H1 (cell line): Measurements from ENCODE around the gene CNIH3. TPM values are rescaled to one million over a fixed set of nuclear protein-coding genes. Genes with fewer than 3 reads are reported as not detected.

ENCODE experiments used
- CTCF ChIA-PET: fragments of 300-600 bp; sonication (Branson Sonifier 250); formaldehyde crosslinking; loops from one replicate; lab custom pipeline; 2021; ENCODE audit not compliant: partially characterized antibody; lab: Charles Lee
- POLR2A ChIA-PET: fragments of 300-600 bp; sonication (Branson Sonifier 250); formaldehyde crosslinking; loops from one replicate; lab custom pipeline; 2021; ENCODE audit warnings: inconsistent platforms; ENCODE audit not compliant: partially characterized antibody; lab: Charles Lee
- DNase-seq, 2 experiments: peaks; one replicate each; pipeline versions ENCODE4 v3.0.0 to v3.0.0-alpha.2; 2010 to 2022; ENCODE audit warnings: low spot score in 2 of 2, low read depth in 1 of 2, mixed read lengths in 1 of 2
- FAIRE-seq: peaks from 2 replicates; lab custom pipeline; 2011; peaks lifted over from hg19 to GRCh38; lab: Jason Lieb, UNC
- H2AFZ ChIP-seq: 2 replicates; pipeline ENCODE4 v1.8.1; 2012; ENCODE audit warnings: low read length, inconsistent platforms
- H2AK5ac ChIP-seq: 2 replicates; pipeline ENCODE4 v1.6.1; 2013; ENCODE audit warnings: low read depth, low read length
- H2BK120ac ChIP-seq: replicated peaks from 2 replicates; pipeline ENCODE3; 2013; ENCODE audit warnings: low read depth, low read length, inconsistent platforms
- H2BK12ac ChIP-seq: 2 replicates; pipeline ENCODE4 v1.6.1; 2013; ENCODE audit warnings: low read depth, low read length
- H2BK15ac ChIP-seq: 2 replicates; pipeline ENCODE4 v1.6.1; 2013; ENCODE audit warnings: low read length
- H2BK20ac ChIP-seq: 2 replicates; pipeline ENCODE4 v1.6.1; 2013; ENCODE audit warnings: low read length
- H2BK5ac ChIP-seq: 2 replicates; pipeline ENCODE4 v1.6.1; 2013; ENCODE audit warnings: low read depth, low read length
- H3K14ac ChIP-seq: 2 replicates; pipeline ENCODE4 v1.6.1; 2013; ENCODE audit warnings: inconsistent platforms; ENCODE audit not compliant: insufficient read length
- H3K18ac ChIP-seq: 2 replicates; pipeline ENCODE4 v1.6.1; 2013; ENCODE audit warnings: low read length; ENCODE audit errors: extremely low read depth
- H3K23ac ChIP-seq: 2 replicates; pipeline ENCODE4 v1.6.1; 2013; ENCODE audit warnings: inconsistent platforms; ENCODE audit not compliant: insufficient read length
- H3K23me2 ChIP-seq: 2 replicates; pipeline ENCODE4 v1.6.1; 2013; ENCODE audit warnings: low read depth, low read length
- H3K27ac ChIP-seq: 2 replicates; pipeline ENCODE4 v1.6.1; 2011; ENCODE audit warnings: low read depth, low read length, inconsistent platforms
- H3K27me3 ChIP-seq, 4 experiments: replicated peaks in 1 of 4; 1 replicate in 1 of 4; 2 replicates in 3 of 4; pipeline versions ENCODE4 v1.6.1 to v1.8.1; 2011 to 2013; ENCODE audit warnings: low read length in 3 of 4, mild to moderate bottlenecking in 3 of 4, inconsistent platforms in 2 of 4, mixed read lengths in 2 of 4, moderate library complexity in 1 of 4; ENCODE audit not compliant: control insufficient read depth in 3 of 4, insufficient read depth in 3 of 4; ENCODE audit errors: extremely low read depth in 1 of 4
- H3K36me3 ChIP-seq, 4 experiments: 2 replicates each; pipeline versions ENCODE4 v1.6.1 to v1.8.1; 2011 to 2013; ENCODE audit warnings: mild to moderate bottlenecking in 4 of 4, low read length in 3 of 4, moderate library complexity in 2 of 4, control low read depth in 1 of 4, inconsistent platforms in 1 of 4; ENCODE audit not compliant: insufficient read depth in 4 of 4, control insufficient read depth in 2 of 4
- H3K4ac ChIP-seq: replicated peaks from 2 replicates; pipeline ENCODE3; 2013; ENCODE audit warnings: low read length, low read depth, mixed read lengths, inconsistent platforms; ENCODE audit not compliant: insufficient read length
- H3K4me1 ChIP-seq, 4 experiments: replicated peaks in 1 of 4; 1 replicate in 1 of 4; 2 replicates in 3 of 4; pipeline versions ENCODE4 v1.6.1 to v1.8.1; 2011 to 2013; ENCODE audit warnings: low read length in 3 of 4, inconsistent platforms in 2 of 4, mixed read lengths in 1 of 4; ENCODE audit not compliant: insufficient read depth in 4 of 4, control insufficient read depth in 3 of 4
- H3K4me2 ChIP-seq, 2 experiments: 2 replicates each; pipeline versions ENCODE4 v1.6.1 to v1.8.1; 2011 to 2013; ENCODE audit warnings: low read depth in 2 of 2, low read length in 2 of 2, control low read depth in 1 of 2, inconsistent platforms in 1 of 2, mild to moderate bottlenecking in 1 of 2; ENCODE audit not compliant: insufficient read depth in 1 of 2
- H3K4me3 ChIP-seq, 4 experiments: fragments of 200-600, 300-600 bp in 1 of 4; sonication (generic), shearing (Covaris generic), sonication (Bioruptor Twin) in 1 of 4; 2 replicates each; pipeline versions ENCODE4 v1.5.1 to v1.8.1; 2011 to 2016; ENCODE audit warnings: low read length in 4 of 4, low read depth in 3 of 4, control low read depth in 2 of 4, inconsistent platforms in 2 of 4, mild to moderate bottlenecking in 2 of 4, mixed read lengths in 1 of 4, moderate library complexity in 1 of 4; ENCODE audit not compliant: insufficient read depth in 2 of 4; ENCODE audit errors: extremely low read depth in 1 of 4
- H3K56ac ChIP-seq: replicated peaks from 2 replicates; pipeline ENCODE3; 2013; ENCODE audit warnings: low read depth, mild to moderate bottlenecking, mixed read lengths, low read length, inconsistent platforms; ENCODE audit not compliant: insufficient read length
- H3K79me1 ChIP-seq: 2 replicates; pipeline ENCODE4 v1.6.1; 2013; ENCODE audit warnings: low read depth, low read length, control low read depth
- H3K79me2 ChIP-seq, 2 experiments: 2 replicates each; pipeline versions ENCODE4 v1.6.1 to v1.8.1; 2012 to 2013; ENCODE audit warnings: low read length in 2 of 2, mild to moderate bottlenecking in 2 of 2, inconsistent platforms in 1 of 2; ENCODE audit not compliant: insufficient read depth in 2 of 2, control insufficient read depth in 1 of 2
- H3K9ac ChIP-seq, 4 experiments: replicated peaks in 1 of 4; 1 replicate in 1 of 4; 2 replicates in 3 of 4; pipeline versions ENCODE4 v1.6.1 to v1.8.1; 2011 to 2013; ENCODE audit warnings: low read depth in 3 of 4, low read length in 3 of 4, control low read depth in 2 of 4, mild to moderate bottlenecking in 2 of 4, moderate library complexity in 2 of 4, inconsistent platforms in 1 of 4; ENCODE audit errors: extremely low read depth in 1 of 4
- H3K9me3 ChIP-seq, 2 experiments: 2 replicates each; pipeline versions ENCODE4 v1.6.1 to v1.8.1; 2012 to 2013; ENCODE audit warnings: mild to moderate bottlenecking in 2 of 2, moderate library complexity in 2 of 2, control low read depth in 1 of 2, inconsistent platforms in 1 of 2, low read depth in 1 of 2, low read length in 1 of 2, mixed read lengths in 1 of 2; ENCODE audit not compliant: insufficient read depth in 2 of 2
- H4K20me1 ChIP-seq, 2 experiments: replicated peaks in 1 of 2; 2 replicates each; pipeline versions ENCODE3 to v1.8.1; 2011 to 2013; ENCODE audit warnings: inconsistent platforms in 2 of 2, low read length in 2 of 2, mild to moderate bottlenecking in 1 of 2; ENCODE audit not compliant: insufficient read depth in 2 of 2, control insufficient read depth in 1 of 2
- H4K5ac ChIP-seq: 2 replicates; pipeline ENCODE4 v1.6.1; 2013; ENCODE audit warnings: low read length, low read depth, mixed read lengths, inconsistent platforms; ENCODE audit not compliant: insufficient read length
- H4K8ac ChIP-seq: 2 replicates; pipeline ENCODE4 v1.8.0; 2013; ENCODE audit warnings: mild to moderate bottlenecking, moderate library complexity, low read length, inconsistent platforms; ENCODE audit not compliant: insufficient read depth; ENCODE audit errors: extremely low read depth
- H4K91ac ChIP-seq: replicated peaks from 2 replicates; pipeline ENCODE3; 2013; ENCODE audit warnings: low read length, mixed read lengths, inconsistent platforms; ENCODE audit not compliant: insufficient read length
- ASH2L ChIP-seq: fragments of 200-600, 300-600 bp; sonication (generic); IDR thresholded peaks from one replicate; pipeline ENCODE4 v1.7.1; 2017; ENCODE audit warnings: low read length
- CEBPB ChIP-seq: IDR thresholded peaks from 2 replicates; pipeline ENCODE4 v1.6.1; 2012; ENCODE audit warnings: low read depth, low read length
- MAFK ChIP-seq: IDR thresholded peaks from 2 replicates; pipeline ENCODE4 v1.6.1; 2012; ENCODE audit warnings: low read depth, mild to moderate bottlenecking, improper control_type of control experiment, low read length
- SIX5 ChIP-seq: IDR thresholded peaks from 2 replicates; pipeline ENCODE4 v1.6.1; 2011; ENCODE audit warnings: mild to moderate bottlenecking, low read depth, low read length
- TEAD4 ChIP-seq: IDR thresholded peaks from 2 replicates; pipeline ENCODE4 v1.6.1; 2012; ENCODE audit warnings: low read depth, low read length, inconsistent platforms, mixed read lengths
- WGBS, 2 experiments: shearing (Covaris generic) in 1 of 2; methylation state at CpG; one replicate each; pipeline versions ENCODE4 v1.1.6 to v1.1.7; 2013 to 2015; ENCODE audit warnings: low lambda C conversion rate in 2 of 2, mixed read lengths in 2 of 2, inconsistent platforms in 1 of 2, low coverage in 1 of 2, missing lambda C conversion rate in 1 of 2; ENCODE audit not compliant: insufficient replicate concordance in 2 of 2, insufficient coverage in 1 of 2, insufficient read length in 1 of 2; ENCODE audit errors: extremely low coverage in 1 of 2, missing lambda C conversion rate in 1 of 2; 5-methylcytosine and 5-hydroxymethylcytosine counted together
- polyA plus RNA-seq, 7 experiments: library from polyadenylated mRNA; depleted of rRNA in 3 of 7; stranded (reverse) in 5 of 7; unstranded in 2 of 7; fragments of >200 nt in 5 of 7; fragments of 200-250 nt in 2 of 7; gene quantifications; 1 replicate in 5 of 7; 2 replicates in 1 of 7; 4 replicates in 1 of 7; pipeline versions ENCODE4 v1.2.1 to v1.2.3, GENCODE V29; 2011 to 2013; ENCODE audit warnings: missing spikeins in 2 of 7, mixed read lengths in 2 of 7
- total RNA-seq: library from RNA; stranded (reverse); fragmentation: NEBNext Ultra II Directional; extraction: Animal tissue kit (Norgen Biotek cat#: 25700); gene quantifications from 2 replicates; pipeline ENCODE4 v1.2.1, GENCODE V29; 2021
- TF ChIP-seq, protein P1 (sequence below): IDR thresholded peaks from 2 replicates; pipeline ENCODE4 v1.6.1; 2012; ENCODE audit warnings: inconsistent platforms
- TF ChIP-seq, protein P2 (sequence below), 3 experiments: IDR thresholded peaks; 1 replicate in 2 of 3; 2 replicates in 1 of 3; pipeline versions ENCODE4 v1.5.1 to v1.6.1; 2011; ENCODE audit warnings: low read length in 3 of 3, mild to moderate bottlenecking in 3 of 3, inconsistent platforms in 2 of 3, low read depth in 1 of 3, moderate library complexity in 1 of 3; ENCODE audit not compliant: insufficient read depth in 1 of 3; ENCODE audit errors: control extremely low read depth in 1 of 3

Gene CNIH3
- total and polyA plus RNA-seq, 2 of the 8 experiments (the other 6 are each of a cell fraction or from before 2014, with no cell fraction given) = 3.7 to 5.6 TPM

DNA sequence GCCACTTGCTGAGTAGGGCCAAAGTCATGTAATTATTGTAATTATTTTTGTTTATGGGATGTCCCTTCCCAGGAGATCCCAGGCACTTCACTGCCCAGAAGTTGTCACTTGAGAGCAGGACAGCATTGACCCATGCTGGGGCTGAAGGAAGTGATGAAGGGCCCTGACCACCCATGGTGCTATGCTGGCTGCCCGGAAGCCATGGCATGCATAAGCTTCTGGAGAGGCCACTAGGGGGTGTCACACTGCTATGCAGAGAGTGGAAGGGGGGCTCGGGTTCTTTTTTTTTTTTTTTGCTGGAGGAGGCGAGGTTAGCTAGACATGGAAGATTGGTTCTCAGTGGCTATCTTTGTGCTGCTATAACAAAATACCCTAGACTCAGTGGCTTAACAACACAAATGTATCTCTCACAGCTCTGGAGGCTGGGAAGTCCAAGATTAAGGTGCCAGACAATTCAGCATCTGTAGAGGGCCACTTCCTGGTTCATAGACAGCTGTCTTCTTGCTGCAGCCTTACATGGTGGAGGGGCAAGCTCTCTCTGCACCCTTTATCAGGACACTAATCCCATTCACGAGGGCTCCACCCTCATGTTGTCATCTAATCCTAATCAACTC lies 84.9 kb downstream of the CNIH3 start:
- Histone ChIP-seq H4K91ac (peak overlapping the region; percentile 29), H3K9ac (no peak overlapping the region), H2BK15ac (no peak overlapping the region), H4K20me1 (no peaks in the 10 kb centered on the region), H2AFZ (no peak overlapping the region), H4K5ac (no peak overlapping the region), H3K18ac (no peak overlapping the region; the same call in 1 of the 2 replicates), H2BK5ac (0 out of 2 replicates have a peak overlapping the region, but pooled peaks have one; percentile 11), H2BK20ac (no peak overlapping the region), H3K23me2 (no peaks in the 10 kb centered on the region), H3K27me3 (no peaks in the 10 kb centered on the region), H3K4me2 (no peak overlapping the region), H3K14ac (no peak overlapping the region), H2AK5ac (no peak overlapping the region), H3K9me3 (no peaks in the 10 kb centered on the region), H3K4ac (no peak overlapping the region), H3K4me3 (no peak overlapping the region), H2BK12ac (no peak overlapping the region; the same call in 1 of the 2 replicates), H3K27ac (no peak overlapping the region), H2BK120ac (peak overlapping the region; percentile 21), H3K79me1 (no peaks in the 10 kb centered on the region), H3K79me2 (no peaks in the 10 kb centered on the region), H3K36me3 (no peaks in the 10 kb centered on the region), H3K4me1 (peaks cover 0 to 8% (median 7%) of the 10 kb centered on the region in 4 experiments; a peak in 6 of 7 replicates), H3K23ac (no peak overlapping the region), H3K56ac (no peak overlapping the region), H4K8ac (no peak overlapping the region)
- ChIA-PET CTCF (interaction anchor here (0.7 to 17.3 kb wide), 41 partner anchors 8 to 224 kb away, joined by 3 to 236 read pairs (median 5); no protein-coding TSS in a partner anchor), POLR2A (interaction anchor here (0.7 kb wide), 1 partner anchor 150 kb away, joined by 3 read pairs; no protein-coding TSS in a partner anchor)
- peak in 1 of 2 experiments; percentile 66 for DNase-seq
- peak; percentile 50 for FAIRE-seq
- WGBS, 2 experiments = 76% methylated on average over 4 of the region's 4 CpGs; no CpG with 5 or more reads in 1 of the 2 experiments
- TF ChIP-seq, protein P1, sequence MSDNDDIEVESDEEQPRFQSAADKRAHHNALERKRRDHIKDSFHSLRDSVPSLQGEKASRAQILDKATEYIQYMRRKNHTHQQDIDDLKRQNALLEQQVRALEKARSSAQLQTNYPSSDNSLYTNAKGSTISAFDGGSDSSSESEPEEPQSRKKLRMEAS = no peak
- no peak for TF ChIP-seq CEBPB
- TF ChIP-seq ASH2L = no peak
- TF ChIP-seq TEAD4 = peak; percentile 75; the same call in 1 of the 2 replicates
- no peak for TF ChIP-seq SIX5
- TF ChIP-seq, protein P2, sequence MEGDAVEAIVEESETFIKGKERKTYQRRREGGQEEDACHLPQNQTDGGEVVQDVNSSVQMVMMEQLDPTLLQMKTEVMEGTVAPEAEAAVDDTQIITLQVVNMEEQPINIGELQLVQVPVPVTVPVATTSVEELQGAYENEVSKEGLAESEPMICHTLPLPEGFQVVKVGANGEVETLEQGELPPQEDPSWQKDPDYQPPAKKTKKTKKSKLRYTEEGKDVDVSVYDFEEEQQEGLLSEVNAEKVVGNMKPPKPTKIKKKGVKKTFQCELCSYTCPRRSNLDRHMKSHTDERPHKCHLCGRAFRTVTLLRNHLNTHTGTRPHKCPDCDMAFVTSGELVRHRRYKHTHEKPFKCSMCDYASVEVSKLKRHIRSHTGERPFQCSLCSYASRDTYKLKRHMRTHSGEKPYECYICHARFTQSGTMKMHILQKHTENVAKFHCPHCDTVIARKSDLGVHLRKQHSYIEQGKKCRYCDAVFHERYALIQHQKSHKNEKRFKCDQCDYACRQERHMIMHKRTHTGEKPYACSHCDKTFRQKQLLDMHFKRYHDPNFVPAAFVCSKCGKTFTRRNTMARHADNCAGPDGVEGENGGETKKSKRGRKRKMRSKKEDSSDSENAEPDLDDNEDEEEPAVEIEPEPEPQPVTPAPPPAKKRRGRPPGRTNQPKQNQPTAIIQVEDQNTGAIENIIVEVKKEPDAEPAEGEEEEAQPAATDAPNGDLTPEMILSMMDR (IDR thresholded peaks at IDR 0.05; ENCODE audit: control extremely low read depth in 1 of 3, insufficient read depth in 1 of 3, low read depth in 1 of 3, low read length in 3 of 3) = peak; percentile 64 to 83 (median 74)
- no peak for TF ChIP-seq MAFK
